Liver (tissue), 9 donors: ENCODE data around the gene NEUROG2. TPM values are rescaled to one million over a fixed set of nuclear protein-coding genes. Genes with fewer than 3 reads are reported as not detected.

Experiments used
- DNase-seq: peaks from one replicate; pipeline ENCODE4 v3.0.0-alpha.2; 2017; ENCODE audit warnings: low spot score
- H3K27ac ChIP-seq, 2 donors: one replicate each; pipeline ENCODE4 v1.7.0; 2013; ENCODE audit warnings: inconsistent platforms in 2 of 2, low read length in 2 of 2, control low read depth in 1 of 2, low read depth in 1 of 2, mild to moderate bottlenecking in 1 of 2
- H3K27me3 ChIP-seq, 4 donors: one replicate each; pipeline versions ENCODE4 v1.6.1 to v1.7.0; 2013; ENCODE audit warnings: low read length in 3 of 4, inconsistent platforms in 1 of 4, mild to moderate bottlenecking in 1 of 4, moderate library complexity in 1 of 4; ENCODE audit not compliant: control insufficient read depth in 4 of 4, insufficient read depth in 4 of 4
- H3K36me3 ChIP-seq, 4 donors: one replicate each; pipeline versions ENCODE4 v1.6.1 to v1.7.0; 2013; ENCODE audit warnings: low read length in 3 of 4, mild to moderate bottlenecking in 3 of 4, low read depth in 1 of 4, moderate library complexity in 1 of 4; ENCODE audit not compliant: control insufficient read depth in 4 of 4, insufficient read depth in 3 of 4
- H3K4me1 ChIP-seq, 4 donors: one replicate each; pipeline versions ENCODE4 v1.6.1 to v1.7.0; 2013; ENCODE audit warnings: low read length in 3 of 4, mild to moderate bottlenecking in 3 of 4, moderate library complexity in 1 of 4; ENCODE audit not compliant: control insufficient read depth in 4 of 4, insufficient read depth in 4 of 4
- H3K4me3 ChIP-seq, 3 donors: one replicate each; pipeline versions ENCODE4 v1.6.1 to v1.7.0; 2013; ENCODE audit warnings: low read length in 3 of 3, control low read depth in 1 of 3, low read depth in 1 of 3, mild to moderate bottlenecking in 1 of 3
- H3K9ac ChIP-seq, 2 donors: one replicate each; pipeline ENCODE4 v1.7.0; 2013; ENCODE audit warnings: low read length in 2 of 2, mild to moderate bottlenecking in 2 of 2, moderate library complexity in 2 of 2, control low read depth in 1 of 2, low read depth in 1 of 2
- H3K9me3 ChIP-seq, 4 donors: one replicate each; pipeline versions ENCODE4 v1.6.1 to v1.7.0; 2013; ENCODE audit warnings: low read length in 3 of 4; ENCODE audit not compliant: control insufficient read depth in 4 of 4
- HNF4A ChIP-seq, 2 donors: conservative IDR thresholded peaks; 2 replicates each; pipeline ENCODE4 v1.6.1; 2016; ENCODE audit warnings: antibody characterized with exemption in 2 of 2, mild to moderate bottlenecking in 2 of 2
- JUND ChIP-seq, 2 donors: IDR thresholded peaks; 2 replicates each; pipeline ENCODE4 v1.6.1; 2016; ENCODE audit warnings: antibody characterized with exemption in 2 of 2
- NR2F2 ChIP-seq: IDR thresholded peaks from 2 replicates; pipeline ENCODE4 v1.6.1; 2016; ENCODE audit warnings: antibody characterized with exemption
- SP1 ChIP-seq: IDR thresholded peaks from 2 replicates; pipeline ENCODE4 v1.6.1; 2018; ENCODE audit warnings: antibody characterized with exemption, mild to moderate bottlenecking
- WGBS: extraction: QIAGEN DNeasy Blood & Tissue Kit; methylation state at CpG from one replicate; pipeline ENCODE4 v1.1.7; 2013; 5-methylcytosine and 5-hydroxymethylcytosine counted together
- polyA plus RNA-seq, 2 donors: library from polyadenylated mRNA; stranded (reverse) in 1 of 2; unstranded in 1 of 2; fragments of 200-250 nt in 1 of 2; fragments of >200 nt in 1 of 2; fragmentation: Nextera tagmentation in 1 of 2; extraction: Ambion mirVana in 1 of 2; gene quantifications; one replicate each; pipeline versions ENCODE4 v1.2.1 to v1.2.3, GENCODE V29; 2013 to 2015
- total RNA-seq, 2 donors: library from RNA; depleted of rRNA; stranded (reverse); fragments of >200 nt; gene quantifications; one replicate each; pipeline ENCODE4 v1.2.3, GENCODE V29; 2014
- TF ChIP-seq, protein P1 (sequence below): IDR thresholded peaks from 2 replicates; pipeline ENCODE4 v1.6.1; 2016; ENCODE audit warnings: antibody characterized with exemption, mild to moderate bottlenecking
- TF ChIP-seq, protein P2 (sequence below): IDR thresholded peaks from 2 replicates; pipeline ENCODE4 v1.6.1; 2016; ENCODE audit warnings: antibody characterized with exemption
- TF ChIP-seq, protein P3 (sequence below): fragments of 150-350 bp; IDR thresholded peaks from 2 replicates; pipeline ENCODE4 v1.5.1; 2017; ENCODE audit warnings: improper control_type of control experiment, low read depth, low read length; ENCODE audit not compliant: missing input control
- donor health status: healthy.
- donor health status: healthy.
- donor health status: healthy.
- donor health status: healthy.
- donor health status: healthy.

Gene NEUROG2
- total and polyA plus RNA-seq, 4 donors: not detected

DNA sequence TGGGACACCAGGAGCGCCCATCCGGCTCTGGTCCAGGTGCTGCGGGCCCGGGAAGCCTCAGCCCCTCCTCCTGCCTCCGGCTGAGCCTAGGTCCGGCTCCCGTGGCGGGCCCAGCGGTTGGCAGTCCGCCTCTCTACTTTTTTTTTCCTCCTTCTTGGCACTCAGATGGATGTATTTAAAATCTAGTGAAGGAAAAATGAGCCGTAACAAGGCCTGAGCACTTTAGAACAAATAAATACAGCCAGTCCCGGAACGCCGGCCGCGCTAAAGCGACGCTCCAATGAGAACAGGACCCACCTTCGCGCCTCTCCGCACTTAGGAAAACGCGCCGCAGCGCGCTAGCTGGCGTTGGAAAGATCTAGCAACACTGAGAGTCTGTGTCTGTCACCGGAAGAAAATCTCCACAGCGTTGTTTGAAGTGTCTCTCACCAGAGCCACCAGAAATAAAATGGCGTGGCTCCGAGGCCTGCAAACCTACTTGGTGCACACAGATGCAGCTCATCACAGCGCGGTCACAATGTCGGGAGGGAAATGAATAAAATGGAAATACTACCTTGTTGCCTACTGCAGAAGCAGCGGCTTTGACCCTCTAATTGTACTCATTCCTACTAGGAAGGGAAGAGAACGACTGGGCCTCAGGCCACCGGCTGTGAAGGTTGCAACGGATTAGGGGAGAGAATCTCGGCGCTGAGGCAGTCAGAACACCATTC is 4.7 kb downstream of the NEUROG2 start:
- H3K4me1 ChIP-seq: peaks cover 20 to 42% (median 30%) of the 10 kb centered on the region in 4 donors
- no peak overlapping the region for H3K27ac ChIP-seq
- H3K9me3 ChIP-seq: peaks cover 0 to 2% (median 0%) of the 10 kb centered on the region in 4 donors
- 9% methylated on average over 40 of the region's 40 CpGs for WGBS
- H3K9ac ChIP-seq: no peak overlapping the region
- H3K36me3 ChIP-seq: no peaks in the 10 kb centered on the region
- no peak for DNase-seq
- no peak overlapping the region for H3K4me3 ChIP-seq
- H3K27me3 ChIP-seq: peaks cover 9 to 27% (median 22%) of the 10 kb centered on the region in 4 donors
- no peak for TF ChIP-seq NR2F2
- no peak for TF ChIP-seq JUND (IDR thresholded peaks at IDR 0.05)
- TF ChIP-seq, protein P1, sequence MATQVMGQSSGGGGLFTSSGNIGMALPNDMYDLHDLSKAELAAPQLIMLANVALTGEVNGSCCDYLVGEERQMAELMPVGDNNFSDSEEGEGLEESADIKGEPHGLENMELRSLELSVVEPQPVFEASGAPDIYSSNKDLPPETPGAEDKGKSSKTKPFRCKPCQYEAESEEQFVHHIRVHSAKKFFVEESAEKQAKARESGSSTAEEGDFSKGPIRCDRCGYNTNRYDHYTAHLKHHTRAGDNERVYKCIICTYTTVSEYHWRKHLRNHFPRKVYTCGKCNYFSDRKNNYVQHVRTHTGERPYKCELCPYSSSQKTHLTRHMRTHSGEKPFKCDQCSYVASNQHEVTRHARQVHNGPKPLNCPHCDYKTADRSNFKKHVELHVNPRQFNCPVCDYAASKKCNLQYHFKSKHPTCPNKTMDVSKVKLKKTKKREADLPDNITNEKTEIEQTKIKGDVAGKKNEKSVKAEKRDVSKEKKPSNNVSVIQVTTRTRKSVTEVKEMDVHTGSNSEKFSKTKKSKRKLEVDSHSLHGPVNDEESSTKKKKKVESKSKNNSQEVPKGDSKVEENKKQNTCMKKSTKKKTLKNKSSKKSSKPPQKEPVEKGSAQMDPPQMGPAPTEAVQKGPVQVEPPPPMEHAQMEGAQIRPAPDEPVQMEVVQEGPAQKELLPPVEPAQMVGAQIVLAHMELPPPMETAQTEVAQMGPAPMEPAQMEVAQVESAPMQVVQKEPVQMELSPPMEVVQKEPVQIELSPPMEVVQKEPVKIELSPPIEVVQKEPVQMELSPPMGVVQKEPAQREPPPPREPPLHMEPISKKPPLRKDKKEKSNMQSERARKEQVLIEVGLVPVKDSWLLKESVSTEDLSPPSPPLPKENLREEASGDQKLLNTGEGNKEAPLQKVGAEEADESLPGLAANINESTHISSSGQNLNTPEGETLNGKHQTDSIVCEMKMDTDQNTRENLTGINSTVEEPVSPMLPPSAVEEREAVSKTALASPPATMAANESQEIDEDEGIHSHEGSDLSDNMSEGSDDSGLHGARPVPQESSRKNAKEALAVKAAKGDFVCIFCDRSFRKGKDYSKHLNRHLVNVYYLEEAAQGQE: no peak
- TF ChIP-seq, protein P2, sequence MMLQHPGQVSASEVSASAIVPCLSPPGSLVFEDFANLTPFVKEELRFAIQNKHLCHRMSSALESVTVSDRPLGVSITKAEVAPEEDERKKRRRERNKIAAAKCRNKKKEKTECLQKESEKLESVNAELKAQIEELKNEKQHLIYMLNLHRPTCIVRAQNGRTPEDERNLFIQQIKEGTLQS: no peak
- no peak for TF ChIP-seq SP1
- no peak for TF ChIP-seq HNF4A (conservative IDR thresholded peaks at IDR 0.05)

DNA sequence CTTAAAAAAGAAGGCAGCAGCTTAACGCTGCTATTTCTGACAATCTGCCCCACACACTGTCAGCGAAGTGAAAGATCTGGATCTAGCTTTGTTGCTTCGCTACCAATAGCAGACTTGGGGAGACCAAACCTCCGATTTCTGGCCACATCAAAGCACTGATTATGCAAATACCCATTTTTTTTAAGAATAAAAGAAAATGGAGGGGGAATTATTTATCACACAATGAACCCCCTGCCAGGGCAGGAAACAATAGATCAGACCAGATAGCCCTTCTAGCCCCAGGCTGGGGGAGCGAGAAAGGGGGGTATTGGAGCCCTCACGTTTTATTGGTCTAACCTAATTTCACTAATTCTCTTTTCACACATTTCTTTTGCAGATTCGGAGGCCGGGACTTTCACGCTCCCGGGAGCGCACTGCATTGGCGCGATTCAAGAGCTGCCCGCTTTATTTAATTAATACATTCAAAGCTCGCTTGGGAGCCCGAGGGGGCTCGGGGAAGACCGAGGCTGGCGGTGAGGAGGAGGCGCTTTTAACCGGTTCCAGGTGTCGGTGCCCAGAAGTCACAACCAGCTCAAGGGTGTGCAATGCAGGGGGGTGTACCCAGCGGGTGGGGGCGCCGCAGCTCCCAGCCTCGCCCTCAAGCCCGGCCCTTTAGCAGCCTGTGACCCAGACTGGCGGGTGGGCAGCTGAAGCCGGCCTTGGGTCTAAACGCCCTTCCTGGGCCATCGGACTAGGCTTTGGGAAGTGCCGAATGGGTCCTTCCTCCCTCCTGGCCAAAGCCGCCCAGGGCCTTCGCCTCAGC is 5.5 kb downstream of the NEUROG2 start:
- H3K9me3 ChIP-seq: peaks cover 0 to 2% (median 0%) of the 10 kb centered on the region in 4 donors
- peaks cover 19 to 36% (median 25%) of the 10 kb centered on the region in 4 donors for H3K4me1 ChIP-seq
- peaks cover 9 to 27% (median 20%) of the 10 kb centered on the region in 4 donors for H3K27me3 ChIP-seq
- peak overlapping the region in 1 of 3 donors; percentile 26 for H3K4me3 ChIP-seq
- 6% methylated on average over 34 of the region's 34 CpGs for WGBS
- TF ChIP-seq SP1 (no peak), NR2F2 (no peak)
- TF ChIP-seq, protein P1: no peak
- TF ChIP-seq, protein P3, sequence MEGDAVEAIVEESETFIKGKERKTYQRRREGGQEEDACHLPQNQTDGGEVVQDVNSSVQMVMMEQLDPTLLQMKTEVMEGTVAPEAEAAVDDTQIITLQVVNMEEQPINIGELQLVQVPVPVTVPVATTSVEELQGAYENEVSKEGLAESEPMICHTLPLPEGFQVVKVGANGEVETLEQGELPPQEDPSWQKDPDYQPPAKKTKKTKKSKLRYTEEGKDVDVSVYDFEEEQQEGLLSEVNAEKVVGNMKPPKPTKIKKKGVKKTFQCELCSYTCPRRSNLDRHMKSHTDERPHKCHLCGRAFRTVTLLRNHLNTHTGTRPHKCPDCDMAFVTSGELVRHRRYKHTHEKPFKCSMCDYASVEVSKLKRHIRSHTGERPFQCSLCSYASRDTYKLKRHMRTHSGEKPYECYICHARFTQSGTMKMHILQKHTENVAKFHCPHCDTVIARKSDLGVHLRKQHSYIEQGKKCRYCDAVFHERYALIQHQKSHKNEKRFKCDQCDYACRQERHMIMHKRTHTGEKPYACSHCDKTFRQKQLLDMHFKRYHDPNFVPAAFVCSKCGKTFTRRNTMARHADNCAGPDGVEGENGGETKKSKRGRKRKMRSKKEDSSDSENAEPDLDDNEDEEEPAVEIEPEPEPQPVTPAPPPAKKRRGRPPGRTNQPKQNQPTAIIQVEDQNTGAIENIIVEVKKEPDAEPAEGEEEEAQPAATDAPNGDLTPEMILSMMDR: no peak
- H3K9ac ChIP-seq: no peak overlapping the region
- no peak for DNase-seq
- H3K27ac ChIP-seq: no peak overlapping the region
- no peaks in the 10 kb centered on the region for H3K36me3 ChIP-seq
